HG03108 (cell line): ENCODE results near the gene JMY.
"Not testable (repeated sequence)": the region's sequence is repeated elsewhere in the genome, so short reads cannot be mapped to it uniquely, and the experiment has no call there.

Experiments
- ATAC-seq: cut with Tn5 transposase; IDR thresholded peaks from one replicate; pipeline ENCODE4 v1.9.1; 2021; ENCODE audit warnings: moderate library complexity; ENCODE audit not compliant: unreplicated experiment

Gene JMY

DNA sequence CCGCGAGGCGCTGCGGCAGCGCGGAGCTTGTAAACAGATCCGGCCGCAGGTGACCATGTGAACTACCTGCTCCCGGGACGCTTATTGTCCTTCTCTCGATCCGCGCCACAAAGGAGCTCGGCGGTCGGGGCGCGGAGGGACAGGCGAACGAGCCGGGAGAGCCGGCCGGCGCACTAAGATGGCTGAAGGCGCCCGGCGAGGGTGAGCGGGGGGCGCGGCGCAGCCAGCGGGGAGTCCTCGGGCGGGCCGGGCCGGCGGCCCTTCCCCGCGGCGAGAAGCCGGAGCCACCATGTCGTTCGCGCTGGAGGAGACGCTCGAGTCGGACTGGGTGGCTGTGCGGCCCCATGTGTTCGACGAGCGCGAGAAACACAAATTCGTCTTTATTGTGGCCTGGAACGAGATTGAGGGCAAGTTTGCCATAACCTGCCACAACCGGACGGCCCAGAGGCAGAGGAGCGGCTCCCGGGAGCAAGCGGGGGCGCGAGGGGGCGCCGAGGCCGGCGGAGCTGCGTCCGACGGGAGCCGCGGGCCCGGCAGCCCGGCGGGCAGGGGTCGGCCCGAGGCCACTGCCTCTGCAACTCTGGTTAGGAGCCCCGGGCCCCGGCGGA is 535 bp downstream of the JMY start:
- peak; percentile 15 for ATAC-seq

DNA sequence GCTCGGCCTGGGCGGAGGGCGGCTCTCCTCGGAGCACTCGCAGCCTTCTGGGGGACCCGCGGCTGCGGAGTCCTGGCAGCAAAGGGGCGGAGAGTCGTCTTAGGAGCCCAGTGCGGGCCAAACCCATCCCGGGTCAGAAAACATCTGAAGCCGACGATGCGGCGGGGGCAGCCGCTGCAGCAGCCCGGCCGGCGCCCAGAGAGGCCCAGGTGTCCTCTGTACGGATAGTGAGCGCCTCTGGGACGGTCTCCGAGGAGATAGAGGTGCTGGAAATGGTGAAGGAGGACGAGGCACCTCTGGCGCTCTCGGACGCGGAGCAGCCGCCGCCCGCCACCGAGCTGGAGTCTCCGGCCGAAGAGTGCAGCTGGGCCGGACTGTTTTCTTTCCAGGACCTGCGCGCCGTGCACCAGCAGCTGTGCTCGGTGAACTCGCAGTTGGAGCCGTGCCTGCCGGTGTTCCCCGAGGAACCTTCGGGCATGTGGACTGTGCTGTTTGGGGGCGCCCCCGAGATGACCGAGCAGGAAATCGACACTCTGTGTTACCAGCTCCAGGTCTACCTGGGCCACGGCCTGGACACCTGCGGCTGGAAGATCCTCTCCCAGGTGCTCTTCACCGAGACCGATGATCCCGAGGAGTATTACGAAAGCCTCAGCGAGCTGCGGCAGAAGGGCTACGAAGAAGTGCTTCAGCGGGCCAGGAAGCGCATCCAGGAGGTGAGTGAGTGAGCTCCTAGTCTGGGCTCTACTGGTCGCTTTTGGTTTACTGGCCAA is 1.2 kb downstream of the JMY start:
- no peak for ATAC-seq

DNA sequence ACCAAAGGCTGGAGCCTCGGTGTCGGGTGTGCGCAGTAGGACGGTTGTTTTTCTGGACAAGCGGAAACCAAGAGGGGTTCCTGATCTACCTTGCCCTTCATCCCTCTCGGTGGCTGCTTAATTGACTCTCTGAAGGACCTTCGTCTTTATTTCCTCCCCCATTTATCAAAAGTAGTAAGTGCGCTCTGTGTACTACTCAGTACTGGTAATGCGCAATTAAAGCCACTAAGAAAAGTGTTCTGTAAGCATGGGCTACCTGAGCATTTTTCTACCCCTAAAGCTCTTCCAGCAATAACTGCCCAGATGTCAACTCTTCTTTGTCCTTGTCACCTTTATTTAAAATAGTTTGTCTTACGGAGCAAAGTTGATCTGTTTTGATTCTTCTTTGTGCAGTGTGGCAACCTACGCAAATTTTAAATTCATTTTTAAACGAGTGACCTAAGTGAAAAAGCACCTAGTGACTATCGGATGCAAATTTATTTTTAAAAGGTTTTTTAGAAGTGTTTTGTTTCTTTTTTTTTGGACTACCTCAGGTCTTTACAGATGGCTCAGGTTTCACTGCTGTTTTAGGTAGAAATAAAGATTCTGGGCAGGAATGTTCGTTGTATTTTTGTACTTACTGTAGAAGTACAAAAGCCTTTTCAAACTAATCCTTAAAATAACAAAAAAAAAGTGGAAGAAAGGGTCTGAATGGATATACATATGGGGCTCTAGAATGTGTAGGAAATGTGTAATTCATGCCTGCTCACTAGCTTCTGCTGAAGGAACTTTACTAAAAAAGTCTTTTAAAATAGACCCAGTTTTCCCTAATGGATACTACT is 2.0 kb downstream of the JMY start:
- no peak for ATAC-seq

DNA sequence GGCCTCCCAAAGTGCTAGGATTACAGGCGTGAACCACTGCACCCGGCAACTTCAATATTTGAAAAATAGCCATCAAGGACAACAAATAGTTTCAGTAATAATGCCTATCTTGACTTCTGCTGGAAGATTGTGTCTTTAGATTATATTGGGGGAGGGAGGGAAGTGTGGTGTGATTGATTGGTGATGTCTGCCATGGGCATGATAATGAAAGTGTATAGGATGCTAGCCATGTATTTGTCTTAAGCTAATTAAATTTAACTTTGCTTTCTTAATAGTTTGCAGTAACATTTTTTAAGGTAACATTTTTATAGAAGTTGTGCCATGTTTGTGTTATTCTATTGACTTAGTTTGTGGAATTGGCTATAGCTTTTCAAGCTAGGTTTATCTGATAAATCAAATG is 4.6 kb downstream of the JMY start:
- no peak for ATAC-seq

- no peak for ATAC-seq
Measured at GRCh38 chr5:79241535-79241979, 5.6 kb downstream of the JMY start.

GRCh38 chr5:79242242-79243039 is 6.5 kb downstream of the JMY start:
- no peak for ATAC-seq

DNA sequence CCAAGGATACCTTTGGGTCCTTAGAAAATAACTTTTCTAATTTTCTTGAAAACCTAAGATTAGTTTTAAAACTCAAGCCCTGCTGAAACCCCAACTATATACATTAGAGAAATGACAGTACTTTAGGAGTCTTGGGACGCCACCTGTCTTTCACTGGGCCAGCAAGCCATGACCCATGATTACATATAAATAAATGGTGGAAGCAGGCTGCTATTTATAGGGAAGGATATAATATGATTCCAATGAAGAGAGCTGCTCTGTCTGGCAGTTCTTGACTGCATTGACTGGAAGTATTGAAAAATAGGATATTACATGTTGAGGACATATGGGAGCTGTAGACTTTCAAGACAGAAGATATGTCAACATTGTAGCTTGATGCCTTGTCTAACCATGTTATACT is 7.3 kb downstream of the JMY start:
- ATAC-seq = no peak

GRCh38 chr5:79254067-79254466 is 18.1 kb downstream of the JMY start:
- ATAC-seq = not testable (repeated sequence)

GRCh38 chr5:79255786-79256557 is 20.0 kb downstream of the JMY start:
- ATAC-seq = peak; percentile 65

DNA sequence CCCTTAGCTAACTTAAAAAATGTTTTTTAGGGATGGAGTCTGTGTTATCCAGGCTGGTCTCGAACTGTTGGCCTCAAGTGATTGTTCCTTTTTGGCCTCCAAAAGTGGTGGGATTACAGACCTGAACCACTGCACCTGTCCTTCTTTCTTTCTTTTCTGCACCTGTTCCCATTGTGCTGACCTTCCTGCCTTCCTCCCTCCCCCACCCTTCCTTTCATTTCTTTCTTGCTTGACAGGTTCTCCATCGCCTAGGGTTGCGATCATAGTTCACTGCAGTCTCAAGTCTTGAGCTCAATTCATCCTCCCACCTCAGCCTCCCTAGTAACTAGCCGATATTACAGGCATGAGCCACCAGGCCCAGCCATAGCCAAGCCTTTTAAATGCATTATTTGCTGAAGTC is 20.6 kb downstream of the JMY start:
- no peak for ATAC-seq

DNA sequence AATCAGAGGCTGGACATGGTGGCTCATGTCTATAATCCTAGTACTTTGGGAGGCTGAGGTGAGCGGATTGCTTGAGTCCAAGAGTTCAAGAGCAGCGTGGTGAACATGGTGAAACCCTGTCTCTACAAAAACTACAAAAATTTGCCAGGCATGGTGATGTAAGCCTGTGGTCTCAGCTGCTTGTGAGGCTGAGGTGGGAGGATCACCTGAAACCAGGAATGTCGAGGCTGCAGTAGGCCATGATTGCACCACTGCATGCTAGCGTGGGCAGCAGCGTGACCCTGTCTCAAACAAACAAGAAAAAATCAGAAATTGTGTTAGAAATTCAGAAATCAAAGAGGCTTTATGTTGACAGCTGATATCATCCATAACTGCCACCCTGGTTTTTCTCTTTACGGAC is 21.4 kb downstream of the JMY start:
- ATAC-seq = no peak

- ATAC-seq = no peak
Measured at GRCh38 chr5:79258801-79259200, 22.9 kb downstream of the JMY start.

DNA sequence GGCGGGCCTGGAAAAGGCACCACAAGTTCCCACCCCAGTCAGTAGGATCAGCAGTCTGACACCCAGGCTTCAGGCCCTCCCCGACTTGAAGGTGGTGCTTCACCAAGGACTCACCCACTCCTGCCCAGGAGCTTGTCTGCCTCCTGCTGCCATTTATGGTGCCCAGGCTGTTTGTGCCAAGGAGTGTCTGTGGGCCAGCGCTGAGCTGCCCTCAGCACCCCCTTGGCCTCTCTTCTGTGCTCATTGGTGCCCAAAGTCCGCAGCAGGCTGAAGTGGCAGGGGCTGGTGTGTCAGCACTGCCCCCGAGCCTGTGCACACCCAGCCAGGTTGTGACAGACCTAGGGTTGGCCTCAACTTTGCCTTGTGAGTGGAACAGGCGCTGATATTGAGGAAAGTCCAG is 23.5 kb downstream of the JMY start:
- ATAC-seq = no peak

DNA sequence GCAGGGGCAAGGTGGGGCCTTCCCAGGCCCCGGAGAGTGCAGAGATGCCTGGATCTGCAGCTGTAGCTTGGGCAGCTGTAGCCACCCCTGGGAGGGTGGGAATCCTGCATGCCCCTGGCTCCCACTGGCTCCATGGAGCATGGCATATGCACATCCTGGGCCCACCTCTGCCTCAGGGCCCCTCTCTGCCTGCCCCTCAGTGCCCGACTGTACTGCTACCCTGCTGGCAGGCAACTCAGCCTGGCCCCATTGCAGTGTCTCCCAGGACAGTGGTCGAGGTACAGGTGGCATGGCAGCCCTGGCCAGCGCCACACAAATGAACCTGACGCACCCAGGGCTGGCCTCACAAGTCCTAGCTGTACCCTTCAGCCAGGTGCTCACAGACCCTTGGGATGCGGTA is 23.9 kb downstream of the JMY start:
- no peak for ATAC-seq

GRCh38 chr5:79261897-79262296 is 26.0 kb downstream of the JMY start:
- ATAC-seq = no peak

GRCh38 chr5:79263290-79263689 is 27.4 kb downstream of the JMY start:
- ATAC-seq = no peak

DNA sequence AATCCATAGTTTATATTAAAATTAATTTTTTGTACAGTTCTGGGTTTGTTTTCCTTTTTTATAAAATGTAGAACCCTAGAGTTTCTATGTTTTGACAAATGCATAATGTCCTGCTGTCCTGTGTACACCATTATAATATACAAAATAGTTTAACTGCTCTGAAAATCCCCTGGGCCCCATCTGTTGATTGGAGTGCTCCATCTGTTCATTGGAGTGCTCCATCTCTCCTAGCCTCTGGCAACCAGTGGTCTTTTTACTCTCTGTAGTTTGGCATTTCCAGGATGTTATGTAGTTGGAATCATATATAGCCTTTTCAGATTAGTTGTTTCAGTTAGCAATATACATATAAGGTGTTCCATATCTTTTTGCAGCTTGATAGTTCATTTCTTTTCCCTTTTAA is 31.2 kb downstream of the JMY start:
- no peak for ATAC-seq

DNA sequence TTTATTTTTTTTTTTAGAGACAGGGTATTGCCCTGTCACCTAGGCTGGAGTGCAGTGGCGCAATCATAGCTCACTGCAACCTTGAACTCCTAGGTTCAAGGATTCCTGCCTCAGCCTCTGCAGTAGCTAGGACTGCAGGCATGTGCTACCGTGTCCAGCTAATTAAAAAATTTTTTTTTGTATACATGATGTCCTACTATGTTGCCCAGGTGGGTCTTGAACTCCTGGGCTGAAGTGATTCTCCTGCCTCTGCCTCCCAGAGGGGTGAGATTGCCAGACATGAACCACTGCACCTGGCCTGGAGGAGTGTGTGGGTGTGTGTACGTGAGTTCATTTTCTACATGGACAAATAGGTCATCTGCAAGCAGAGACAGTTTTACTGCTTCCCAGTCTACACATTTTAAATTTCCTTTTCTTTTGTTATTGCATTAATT is 33.8 kb downstream of the JMY start:
- no peak for ATAC-seq

DNA sequence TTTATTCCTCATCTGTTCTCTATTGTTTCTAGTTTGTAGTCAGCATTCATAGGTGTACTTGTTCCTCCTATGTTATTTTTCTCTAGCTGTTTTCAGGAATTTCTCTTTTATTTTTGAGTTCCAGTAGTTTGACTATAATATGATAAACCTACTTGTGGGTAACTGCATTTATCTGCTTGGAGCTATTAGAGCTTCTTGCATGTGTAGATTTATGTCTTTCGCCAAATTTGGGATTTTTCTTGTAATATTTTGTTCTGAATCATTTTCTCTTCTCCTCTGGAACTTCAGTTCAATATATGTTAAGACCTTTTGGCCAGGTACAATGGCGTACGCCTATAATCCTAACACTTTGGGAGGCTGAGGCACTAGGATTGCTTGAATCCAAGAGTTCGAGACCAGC is 37.4 kb downstream of the JMY start:
- no peak for ATAC-seq

- ATAC-seq = no peak
Measured at GRCh38 chr5:79284846-79285245, 48.9 kb downstream of the JMY start.
